NOMO-1 treated with dmso at 0.1 percent for 144 hours (cell line): ENCODE measurements around the gene LY6G6D.
"Not testable (repeated sequence)": the region's sequence is repeated elsewhere in the genome, so short reads cannot be mapped to it uniquely, and the experiment has no call there.

Experiments
- DNase-seq: peaks from one replicate; lab custom pipeline; 2025; ENCODE audit not compliant: unreplicated experiment; lab: John Stamatoyannopoulos, UW

LY6G6D gene

DNA sequence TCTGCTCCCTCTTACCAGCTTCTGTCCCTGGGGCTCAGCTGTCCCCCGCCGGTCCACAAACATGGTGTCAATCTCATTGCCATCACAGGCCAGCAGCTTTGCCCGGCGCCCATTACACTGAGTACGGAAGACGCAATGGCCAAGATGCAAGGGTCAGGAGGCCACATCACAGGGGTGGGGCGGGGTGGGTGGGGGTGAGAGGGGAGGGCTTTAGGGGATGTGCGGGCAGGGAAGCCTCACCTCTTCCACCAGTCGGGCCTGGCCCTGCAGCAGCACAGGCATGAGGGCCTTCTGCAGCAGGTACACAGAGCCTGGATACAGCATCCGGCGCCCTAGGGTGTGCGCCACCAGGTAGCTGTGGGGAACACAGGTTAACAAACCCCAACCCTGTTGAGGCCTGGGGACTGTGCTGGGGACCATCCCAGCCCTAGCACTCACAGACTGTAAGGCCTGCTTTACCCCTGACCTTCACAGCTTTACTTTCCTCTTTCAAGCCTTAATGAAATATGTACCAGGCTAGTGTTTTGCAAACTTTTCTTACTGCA is 23.5 kb upstream of the LY6G6D start:
- DNase-seq, result no peak

- DNase-seq, result no peak
Measured at GRCh38 chr6:31692353-31692752, 22.8 kb upstream of the LY6G6D start.

- no peak for DNase-seq
Measured at GRCh38 chr6:31692886-31693285, 22.3 kb upstream of the LY6G6D start.

GRCh38 chr6:31693535-31693934 is 21.6 kb upstream of the LY6G6D start:
- DNase-seq, result no peak

GRCh38 chr6:31697555-31697954 is 17.6 kb upstream of the LY6G6D start:
- no peak for DNase-seq

DNA sequence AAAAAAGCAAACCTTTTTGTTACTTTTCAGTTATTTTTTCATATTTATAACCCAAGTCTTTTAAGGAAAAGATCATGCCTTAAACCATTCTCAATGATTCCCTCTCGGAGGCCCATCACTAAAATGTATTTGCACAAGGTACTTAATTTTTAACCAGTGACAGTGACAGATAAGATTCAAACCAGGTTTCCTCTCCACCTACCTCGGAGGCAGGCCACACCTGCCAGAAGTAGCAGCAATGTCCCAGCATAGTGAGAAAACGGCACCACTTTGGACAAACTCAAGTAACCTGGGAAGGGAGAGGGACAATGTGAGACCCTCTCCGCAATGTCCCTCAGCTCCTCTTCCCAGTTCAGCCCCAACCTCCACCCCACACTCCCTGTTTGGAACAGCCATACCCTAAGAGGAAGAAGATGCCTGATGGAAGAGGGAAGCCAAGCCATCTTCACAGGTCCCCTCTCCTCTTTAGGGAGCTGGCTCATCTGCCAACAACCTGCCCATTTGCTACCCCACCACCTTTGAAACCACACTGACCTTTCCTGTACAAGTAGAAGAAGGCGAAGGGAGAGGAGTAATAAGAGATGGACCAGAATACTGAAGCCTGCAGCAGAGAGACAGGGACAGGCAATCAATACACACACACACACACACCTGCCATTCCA is 14.3 kb upstream of the LY6G6D start:
- no peak for DNase-seq

- DNase-seq, result no peak
Measured at GRCh38 chr6:31701666-31702404, 13.3 kb upstream of the LY6G6D start.

DNA sequence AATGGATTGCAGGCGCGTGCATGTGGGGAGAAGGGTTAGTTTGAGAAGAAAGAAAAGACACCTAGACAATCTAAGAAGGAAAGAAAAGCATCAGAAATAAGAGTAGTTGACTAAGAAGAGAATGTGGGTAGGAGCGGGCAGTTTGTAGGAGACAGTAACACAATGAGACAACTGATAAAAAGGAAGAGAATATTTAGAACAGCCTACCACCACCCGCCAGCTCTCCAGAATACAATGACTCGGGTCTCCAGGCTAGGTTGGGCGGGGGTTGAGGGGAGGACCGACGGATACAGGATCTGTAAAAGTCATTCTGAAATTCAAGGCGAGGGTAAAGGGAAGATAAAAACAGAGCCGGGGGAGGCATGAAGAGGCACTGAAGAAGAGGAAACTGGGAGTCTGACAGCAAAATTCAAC is 12.7 kb upstream of the LY6G6D start:
- DNase-seq, result no peak

DNA sequence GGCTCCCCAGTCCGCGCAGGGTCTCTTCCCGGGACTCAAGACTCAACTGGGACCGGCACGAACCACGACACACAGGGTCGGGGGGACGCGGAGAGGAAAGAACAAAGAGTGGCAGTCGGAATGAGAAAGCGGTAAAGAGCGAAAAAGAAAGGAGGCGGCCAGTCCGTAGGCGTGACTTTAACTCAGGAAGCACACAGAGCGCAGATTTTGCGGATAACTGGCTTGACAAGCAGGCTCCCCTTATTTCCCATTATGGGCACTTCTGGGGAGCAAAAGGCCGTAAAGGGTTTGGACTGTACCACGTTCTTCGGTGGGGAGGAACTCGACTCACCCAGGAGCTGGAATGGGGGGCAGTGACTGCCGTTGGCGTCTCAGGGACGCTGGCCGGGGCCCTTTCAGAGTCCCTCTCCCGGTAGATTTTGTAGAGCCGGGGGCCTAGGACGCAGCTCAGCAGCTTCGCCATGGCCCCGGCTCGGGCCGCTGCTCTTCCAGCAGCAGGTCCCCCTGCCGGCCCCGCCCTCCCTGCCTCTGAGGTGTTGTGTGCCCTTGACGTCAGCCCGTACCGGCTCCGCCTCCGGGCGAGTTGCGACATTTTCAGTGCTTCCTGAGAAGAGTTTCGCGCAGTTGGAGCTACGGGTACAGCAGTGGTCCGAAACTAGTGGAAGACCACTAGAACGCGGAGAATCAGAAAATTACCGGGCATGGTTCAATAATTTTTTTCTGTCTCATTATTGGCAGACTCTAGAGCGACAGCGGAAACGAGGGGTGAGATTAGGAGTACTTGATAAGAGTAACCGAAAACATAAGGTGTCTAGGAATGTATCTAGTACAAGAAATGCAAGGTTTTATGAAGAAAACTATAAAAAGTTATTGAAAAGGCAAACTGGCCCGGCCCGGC is 12.1 kb upstream of the LY6G6D start, which contains the start of gene ABHD16A:
Gene ABHD16A (minus strand): TSS at position 506 of the 898 bp plus-strand sequence. CDS start 43 bp downstream, at position 463.
- DNase-seq, result peak; percentile 96

- no peak for DNase-seq
Measured at GRCh38 chr6:31705931-31706330, 9.2 kb upstream of the LY6G6D start.

DNA sequence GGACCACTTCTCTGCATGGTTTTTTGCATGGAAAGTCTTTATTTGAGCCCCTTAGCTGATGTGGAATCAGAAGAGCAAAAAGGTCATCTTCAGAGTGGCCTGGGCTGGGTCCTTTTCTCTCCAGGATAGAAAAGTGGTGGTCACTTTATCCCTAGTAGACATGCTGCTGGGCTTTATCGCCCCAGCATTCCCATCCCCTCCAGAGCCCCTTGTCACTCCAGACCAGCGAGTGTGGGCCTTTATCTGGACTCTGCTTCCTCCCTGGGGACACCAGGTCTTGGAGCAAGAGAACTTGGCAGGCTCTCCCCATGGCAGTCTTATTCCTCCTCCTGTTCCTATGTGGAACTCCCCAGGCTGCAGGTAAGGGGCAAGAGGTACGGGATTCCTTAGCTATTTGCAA is 8.5 kb upstream of the LY6G6D start, which contains the start of gene LY6G6F:
Gene LY6G6F (plus strand): TSS at position 268 of the 400 bp plus-strand sequence. CDS start 41 bp downstream, at position 309.
- DNase-seq, result no peak

DNA sequence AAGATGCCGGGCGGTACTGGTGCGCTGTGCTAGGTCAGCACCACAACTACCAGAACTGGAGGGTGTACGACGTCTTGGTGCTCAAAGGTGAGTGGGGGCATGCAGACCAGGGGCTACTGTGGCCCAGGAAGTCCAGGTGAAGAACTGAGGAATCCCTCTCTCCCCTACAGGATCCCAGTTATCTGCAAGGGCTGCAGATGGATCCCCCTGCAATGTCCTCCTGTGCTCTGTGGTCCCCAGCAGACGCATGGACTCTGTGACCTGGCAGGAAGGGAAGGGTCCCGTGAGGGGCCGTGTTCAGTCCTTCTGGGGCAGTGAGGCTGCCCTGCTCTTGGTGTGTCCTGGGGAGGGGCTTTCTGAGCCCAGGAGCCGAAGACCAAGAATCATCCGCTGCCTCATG is 7.4 kb upstream of the LY6G6D start:
- no peak for DNase-seq

DNA sequence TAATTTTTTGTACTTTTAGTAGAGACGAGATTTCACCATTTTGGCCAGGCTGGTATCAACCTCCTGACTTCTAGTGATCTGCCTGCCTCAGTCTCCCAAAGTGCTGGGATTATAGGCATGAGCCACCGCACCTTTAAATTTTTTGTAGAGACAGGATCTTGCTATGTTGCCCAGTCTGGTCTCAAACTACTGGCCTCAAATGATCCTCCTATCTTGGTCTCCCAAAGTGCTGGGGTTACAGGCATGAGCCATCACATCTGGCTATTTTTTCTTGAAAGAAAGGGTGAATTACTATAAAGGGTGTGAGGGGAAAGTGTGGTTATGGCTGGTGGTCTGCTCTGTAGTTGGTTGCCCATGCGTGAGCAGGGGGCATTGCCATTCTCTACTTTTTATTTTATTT is 6.9 kb upstream of the LY6G6D start:
- no peak for DNase-seq

- DNase-seq, result not testable (repeated sequence)
Measured at GRCh38 chr6:31709157-31709556, 6.0 kb upstream of the LY6G6D start.

GRCh38 chr6:31710523-31711219 is 4.5 kb upstream of the LY6G6D start:
- no peak for DNase-seq

GRCh38 chr6:31711233-31711632 is 3.9 kb upstream of the LY6G6D start:
- peak; percentile 19 for DNase-seq

GRCh38 chr6:31712296-31712695 is 2.9 kb upstream of the LY6G6D start:
- DNase-seq, result no peak

DNA sequence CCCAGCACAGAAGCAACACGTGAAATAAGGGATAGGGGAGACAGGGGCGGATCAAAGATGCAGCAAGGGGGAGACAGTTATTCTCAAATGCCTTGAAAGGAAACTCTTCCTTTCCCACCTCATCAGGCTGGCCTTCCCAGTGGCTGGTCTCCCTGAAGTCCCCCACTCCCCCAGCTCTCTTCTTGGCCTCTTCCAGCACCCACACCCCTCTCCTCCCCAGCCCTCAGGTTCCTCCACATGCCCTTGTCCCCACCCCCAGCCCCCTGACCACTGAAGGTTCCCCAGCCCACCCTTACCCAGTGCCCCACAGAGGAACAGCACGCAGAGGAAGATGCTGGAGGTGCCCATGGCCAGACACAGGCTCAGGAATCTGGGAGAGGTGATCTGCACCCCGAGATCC is 1.7 kb upstream of the LY6G6D start:
- DNase-seq, result no peak

- no peak for DNase-seq
Measured at GRCh38 chr6:31713991-31714684, 1.0 kb upstream of the LY6G6D start.
